ENCODE measurements around the gene RABL3.
"Not testable (repeated sequence)": the region's sequence is repeated elsewhere in the genome, so short reads cannot be mapped to it uniquely, and the experiment has no call there.

Gene RABL3

DNA sequence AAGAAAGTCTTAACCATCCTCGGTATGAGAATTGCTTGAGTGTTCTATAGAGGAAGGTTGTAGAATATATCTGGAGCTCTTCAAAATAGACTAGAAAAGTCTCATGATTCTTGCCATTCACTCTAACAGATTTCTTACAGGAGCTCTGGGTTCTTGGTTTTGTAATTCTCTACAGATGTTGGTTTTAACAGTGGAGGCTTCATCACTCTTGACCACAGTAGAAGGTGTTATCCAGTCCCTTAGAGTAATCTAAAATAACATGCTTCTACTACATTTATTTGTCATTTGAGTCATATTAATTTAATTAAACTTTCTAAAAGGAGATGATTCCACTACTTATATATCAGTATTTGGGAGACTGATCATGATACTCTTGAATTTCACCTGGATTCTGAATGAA is 9.9 kb upstream of the RABL3 start:
- Histone ChIP-seq H3K27me3 (no peaks in the 10 kb centered on the region), H3K4me1 (no peaks in the 10 kb centered on the region), H3K9ac (no peak overlapping the region), H3K27ac (no peak overlapping the region), H3K36me3 (peaks cover 44% of the 10 kb centered on the region), H3K4me2 (no peak overlapping the region), H4K20me1 (0 out of 2 replicates have a peak, but pooled peaks cover 6% of the 10 kb centered on the region), H3K4me3 (no peak overlapping the region), H3K9me3 (peaks cover 11% of the 10 kb centered on the region)
- TF ChIP-seq Cebpa-rat (IDR thresholded peaks at IDR 0.05), result no peak

GRCh38 chr3:120749843-120750242 is 7.5 kb upstream of the RABL3 start:
- 0 out of 2 replicates have a peak, but pooled peaks cover 13% of the 10 kb centered on the region for H4K20me1 ChIP-seq
- H3K36me3 ChIP-seq, result peaks cover 39% of the 10 kb centered on the region
- peaks cover 7% of the 10 kb centered on the region for H3K9me3 ChIP-seq
- H3K27ac ChIP-seq, result no peak overlapping the region
- no peak overlapping the region for H3K9ac ChIP-seq
- H3K4me1 ChIP-seq, result no peaks in the 10 kb centered on the region
- no peak overlapping the region for H3K4me3 ChIP-seq
- no peak for TF ChIP-seq Cebpa-rat (IDR thresholded peaks at IDR 0.05)
- H3K4me2 ChIP-seq, result no peak overlapping the region
- no peaks in the 10 kb centered on the region for H3K27me3 ChIP-seq

GRCh38 chr3:120745466-120745865 is 3.1 kb upstream of the RABL3 start:
- H3K27ac ChIP-seq, result no peak overlapping the region
- H3K4me1 ChIP-seq, result peaks cover 24% of the 10 kb centered on the region
- TF ChIP-seq Cebpa-rat (IDR thresholded peaks at IDR 0.05), result no peak
- H3K9me3 ChIP-seq, result peaks cover 7% of the 10 kb centered on the region
- peaks cover 8% of the 10 kb centered on the region; the same call in 1 of the 2 replicates for H4K20me1 ChIP-seq
- H3K27me3 ChIP-seq, result no peaks in the 10 kb centered on the region
- H3K36me3 ChIP-seq, result peaks cover 11% of the 10 kb centered on the region
- no peak overlapping the region for H3K9ac ChIP-seq
- no peak overlapping the region for H3K4me2 ChIP-seq
- no peak overlapping the region for H3K4me3 ChIP-seq

GRCh38 chr3:120743556-120744195 is 1.4 kb upstream of the RABL3 start:
- peaks cover 7% of the 10 kb centered on the region for H3K9me3 ChIP-seq
- H3K27me3 ChIP-seq, result no peaks in the 10 kb centered on the region
- no peak for TF ChIP-seq Cebpa-rat (IDR thresholded peaks at IDR 0.05)
- peak overlapping the region; percentile 95 for H3K4me2 ChIP-seq
- peak overlapping the region; percentile 88 for H3K9ac ChIP-seq
- H3K27ac ChIP-seq, result peak overlapping the region; percentile 69; the same call in 1 of the 2 replicates
- H3K4me3 ChIP-seq, result peak overlapping the region; percentile 84
- H4K20me1 ChIP-seq, result peaks cover 8% of the 10 kb centered on the region; the same call in 1 of the 2 replicates
- peaks cover 25% of the 10 kb centered on the region for H3K4me1 ChIP-seq
- H3K36me3 ChIP-seq, result peaks cover 8% of the 10 kb centered on the region; the same call in 1 of the 2 replicates

DNA sequence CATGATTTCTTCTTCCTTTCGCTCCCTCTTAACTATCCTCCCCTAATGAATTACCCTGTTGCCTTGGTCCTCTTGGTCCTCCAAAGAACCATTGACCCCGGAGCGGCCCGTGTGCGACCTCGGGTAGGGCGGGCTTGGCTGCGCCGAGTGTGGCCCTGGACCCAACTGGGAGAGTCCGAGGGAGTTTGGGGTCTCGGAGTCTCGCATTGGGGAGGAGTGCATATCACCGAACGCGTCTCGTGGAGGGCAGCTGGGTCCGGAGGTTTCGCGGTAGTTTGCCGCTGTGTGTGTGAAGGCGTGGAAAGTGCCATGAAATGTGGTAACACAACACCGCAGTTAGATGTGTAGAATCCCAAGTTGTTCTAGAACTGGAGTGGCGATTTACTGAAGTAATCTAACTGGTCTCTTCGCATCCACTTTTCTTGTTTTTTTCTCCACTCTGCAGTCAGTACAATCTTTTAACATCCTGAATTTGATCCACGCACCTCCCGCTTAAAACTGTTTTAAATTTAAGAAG is 591 bp upstream of the RABL3 start:
- Histone ChIP-seq H3K4me2 (peak overlapping the region; percentile 95), H3K27me3 (no peaks in the 10 kb centered on the region), H3K27ac (peak overlapping the region; percentile 69), H3K9me3 (peaks cover 12% of the 10 kb centered on the region), H4K20me1 (peaks cover 8% of the 10 kb centered on the region; the same call in 1 of the 2 replicates), H3K36me3 (peaks cover 14% of the 10 kb centered on the region), H3K9ac (peak overlapping the region; percentile 88), H3K4me3 (peak overlapping the region; percentile 84), H3K4me1 (peaks cover 25% of the 10 kb centered on the region)
- no peak for TF ChIP-seq Cebpa-rat (IDR thresholded peaks at IDR 0.05)

GRCh38 chr3:120741837-120742197 is 499 bp downstream of the RABL3 start:
- Histone ChIP-seq H3K27ac (peak overlapping the region; percentile 94), H3K27me3 (no peaks in the 10 kb centered on the region), H3K36me3 (peaks cover 24% of the 10 kb centered on the region), H3K4me2 (peak overlapping the region; percentile 65), H3K9me3 (peaks cover 17% of the 10 kb centered on the region), H3K4me1 (peaks cover 25% of the 10 kb centered on the region), H4K20me1 (peaks cover 8% of the 10 kb centered on the region; the same call in 1 of the 2 replicates), H3K9ac (peak overlapping the region; percentile 88), H3K4me3 (peak overlapping the region; percentile 84)
- TF ChIP-seq Cebpa-rat (IDR thresholded peaks at IDR 0.05), result no peak

DNA sequence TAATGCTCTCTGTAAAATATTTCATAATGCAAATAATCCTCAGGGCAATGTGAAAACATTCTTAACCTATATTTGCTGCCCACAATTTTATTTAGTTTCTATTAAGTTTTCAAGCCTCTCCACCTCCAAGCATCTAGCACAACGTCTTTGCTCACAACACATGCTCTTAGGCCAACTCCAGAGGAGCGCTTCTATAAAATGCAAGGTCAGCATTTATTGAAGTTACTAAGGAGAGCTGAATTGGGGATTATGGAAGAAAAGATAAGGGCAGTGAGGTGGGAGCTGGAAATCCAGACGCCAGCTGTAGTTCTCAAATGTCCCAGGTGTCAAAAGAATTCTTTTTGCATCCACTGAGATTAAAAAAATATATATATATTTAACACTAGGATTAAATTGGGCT is 996 bp downstream of the RABL3 start:
- peaks cover 17% of the 10 kb centered on the region for H3K9me3 ChIP-seq
- peaks cover 25% of the 10 kb centered on the region for H3K4me1 ChIP-seq
- peaks cover 19% of the 10 kb centered on the region for H3K36me3 ChIP-seq
- H4K20me1 ChIP-seq, result peaks cover 8% of the 10 kb centered on the region; the same call in 1 of the 2 replicates
- TF ChIP-seq Cebpa-rat (IDR thresholded peaks at IDR 0.05), result no peak
- H3K4me3 ChIP-seq, result peak overlapping the region; percentile 84
- no peaks in the 10 kb centered on the region for H3K27me3 ChIP-seq
- H3K27ac ChIP-seq, result no peak overlapping the region
- peak overlapping the region; percentile 65 for H3K4me2 ChIP-seq
- H3K9ac ChIP-seq, result peak overlapping the region; percentile 88; the same call in 1 of the 2 replicates

DNA sequence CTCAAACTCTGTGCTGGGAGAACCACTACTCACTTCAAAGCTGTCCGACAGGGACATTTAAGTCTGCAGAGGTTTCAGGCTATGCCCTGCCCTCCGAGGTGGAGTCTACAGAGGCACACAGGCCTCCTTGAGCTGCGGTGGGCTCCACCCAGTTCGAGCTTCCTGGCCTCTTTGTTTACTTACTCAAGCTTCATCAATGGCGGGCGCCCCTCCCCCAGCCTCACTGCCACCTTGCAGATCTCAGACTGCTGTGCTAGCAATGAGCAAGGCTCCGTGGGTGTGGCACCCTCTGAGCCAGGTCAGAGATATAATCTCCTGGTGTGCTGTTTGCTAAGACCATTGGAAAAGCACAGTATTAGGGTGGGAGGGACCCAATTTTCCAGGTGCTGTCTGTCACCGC is 4.3 kb downstream of the RABL3 start:
- H3K9ac ChIP-seq, H4K20me1 ChIP-seq, H3K27ac ChIP-seq, H3K4me2 ChIP-seq, H3K4me3 ChIP-seq, H3K27me3 ChIP-seq: not testable (repeated sequence)
- Histone ChIP-seq H3K4me1 (peaks cover 14% of the 10 kb centered on the region), H3K9me3 (peaks cover 22% of the 10 kb centered on the region), H3K36me3 (peaks cover 17% of the 10 kb centered on the region)

DNA sequence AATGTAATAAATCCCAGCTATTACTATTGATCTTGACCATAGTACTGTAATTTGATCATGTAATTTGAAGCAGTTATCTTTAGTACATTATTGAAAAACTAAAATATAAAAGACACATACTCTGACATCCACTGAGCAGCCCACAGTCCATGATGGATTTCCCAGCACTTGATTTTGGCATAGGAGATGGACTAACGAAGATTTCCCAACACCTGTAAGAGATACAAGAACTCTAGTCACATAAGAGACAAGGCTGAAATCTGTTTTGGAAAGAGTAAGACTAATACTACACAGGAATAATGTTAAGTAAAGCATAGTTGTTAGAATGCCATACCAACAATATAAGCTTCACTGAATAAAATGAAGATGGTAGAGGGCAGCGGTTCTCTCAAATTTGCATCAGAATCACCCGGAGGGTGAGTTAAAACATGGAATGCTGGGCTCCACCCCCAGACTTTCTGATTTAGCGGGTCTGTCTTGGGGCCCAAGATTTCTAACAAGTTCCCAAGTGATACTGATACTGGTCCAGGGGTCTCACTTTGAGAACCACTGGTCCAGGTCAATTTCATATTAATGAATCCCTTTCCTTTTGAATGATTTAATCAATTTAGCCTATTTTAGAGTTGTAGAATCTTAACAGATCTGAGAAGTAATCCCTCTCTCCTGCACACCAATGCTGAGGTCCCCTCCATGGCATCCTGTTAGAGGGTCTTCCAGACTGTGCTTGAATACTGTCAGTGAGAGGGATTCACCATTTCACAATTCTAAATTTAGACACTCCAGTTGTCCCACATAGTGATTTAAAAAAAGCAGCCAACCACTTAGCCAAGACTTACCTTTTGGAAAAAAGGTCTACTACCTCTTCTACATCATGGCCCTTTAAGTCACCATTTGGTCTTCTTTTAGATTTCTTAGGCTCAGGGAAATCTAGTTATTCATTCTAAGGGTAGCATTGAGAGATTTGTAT is 11.5 kb downstream of the RABL3 start:
- H3K27ac ChIP-seq, result no peak overlapping the region
- H3K4me1 ChIP-seq, result no peaks in the 10 kb centered on the region
- H3K9me3 ChIP-seq, result peaks cover 9% of the 10 kb centered on the region
- H3K4me3 ChIP-seq, result no peak overlapping the region
- no peak overlapping the region for H3K9ac ChIP-seq
- no peak overlapping the region for H3K4me2 ChIP-seq
- no peaks in the 10 kb centered on the region for H3K27me3 ChIP-seq
- peaks cover 17% of the 10 kb centered on the region for H3K36me3 ChIP-seq
- TF ChIP-seq Cebpa-rat (IDR thresholded peaks at IDR 0.05), result no peak
- no peaks in the 10 kb centered on the region for H4K20me1 ChIP-seq

Measured in BLaER1 (cell line).